Measurements from ENCODE around the gene F10.

- no peak for TF ChIP-seq YY1 (IDR thresholded peaks at IDR 0.05; ENCODE audit: insufficient read depth, insufficient read length)
- TF ChIP-seq ZNF274 (IDR thresholded peaks at IDR 0.05; ENCODE audit: low read depth, low read length) = no peak
Observed at GRCh38 chr13:113162783-113163685, 40.4 kb downstream of the F10 start.

Data from NT2/D1 (cell line).